Loucy (cell line): ENCODE results near the gene VWA8.
"Not testable (repeated sequence)": the region's sequence is repeated elsewhere in the genome, so short reads cannot be mapped to it uniquely, and the experiment has no call there.

Experiments
- H2AFZ ChIP-seq: fragments of 200-600 bp; sonication (generic); 2 replicates; pipeline ENCODE4 v1.6.0; 2016; ENCODE audit warnings: antibody characterized with exemption, mild to moderate bottlenecking, low read length, moderate library complexity
- H3F3A ChIP-seq: fragments of 200-600 bp; 2 replicates; pipeline ENCODE4 v1.6.0; 2016; ENCODE audit warnings: antibody characterized with exemption, low read depth, mild to moderate bottlenecking
- H3K27me3 ChIP-seq: fragments of 200-600 bp; sonication (generic); 2 replicates; pipeline ENCODE4 v1.6.1; 2014; ENCODE audit warnings: low read length, mild to moderate bottlenecking; ENCODE audit not compliant: insufficient read depth, poor library complexity, severe bottlenecking
- H3K36me3 ChIP-seq: fragments of 200-600 bp; sonication (generic); 2 replicates; pipeline ENCODE4 v1.6.1; 2016; ENCODE audit warnings: low read length; ENCODE audit not compliant: insufficient read depth
- H3K4me1 ChIP-seq: fragments of 200-600 bp; sonication (generic); 2 replicates; pipeline ENCODE4 v1.5.1; 2014; ENCODE audit warnings: low read length, mild to moderate bottlenecking; ENCODE audit not compliant: insufficient read depth, poor library complexity, severe bottlenecking
- H3K4me2 ChIP-seq: fragments of 200-600 bp; sonication (generic); 2 replicates; pipeline ENCODE4 v1.6.0; 2014; ENCODE audit warnings: antibody characterized with exemption, low read length, low read depth, mild to moderate bottlenecking; ENCODE audit not compliant: poor library complexity, severe bottlenecking
- H3K4me3 ChIP-seq: fragments of 200-600 bp; sonication (generic); 2 replicates; pipeline ENCODE4 v1.5.1; 2014; ENCODE audit warnings: low read length, mild to moderate bottlenecking, mixed read lengths; ENCODE audit not compliant: poor library complexity, severe bottlenecking
- H3K79me2 ChIP-seq: fragments of 200-600 bp; sonication (generic); 2 replicates; pipeline ENCODE4 v1.6.1; 2014; ENCODE audit warnings: low read length; ENCODE audit not compliant: insufficient read depth
- H3K9ac ChIP-seq: fragments of 200-600 bp; sonication (generic); 2 replicates; pipeline ENCODE4 v1.6.0; 2014; ENCODE audit warnings: mild to moderate bottlenecking, low read depth, low read length, moderate library complexity; ENCODE audit not compliant: poor library complexity, severe bottlenecking
- H3K9me2 ChIP-seq: fragments of 200-600 bp; sonication (generic); replicated peaks from 2 replicates; pipeline ENCODE4 v1.6.1; 2016; ENCODE audit warnings: low read depth, low read length, mixed read lengths
- H3K9me3 ChIP-seq: fragments of 200-600 bp; sonication (generic); 2 replicates; pipeline ENCODE4 v1.6.1; 2014; ENCODE audit warnings: mild to moderate bottlenecking, antibody characterized with exemption, low read length, low read depth; ENCODE audit not compliant: insufficient read depth
- H4K20me1 ChIP-seq: fragments of 200-600 bp; sonication (generic); 2 replicates; pipeline ENCODE4 v1.6.0; 2014; ENCODE audit warnings: antibody characterized with exemption, low read length, mild to moderate bottlenecking; ENCODE audit not compliant: insufficient read depth, poor library complexity, severe bottlenecking
- CTCF ChIP-seq: fragments of 200-600 bp; sonication (generic); conservative IDR thresholded peaks from 2 replicates; pipeline ENCODE4 v1.5.1; 2014; ENCODE audit warnings: mild to moderate bottlenecking, antibody characterized with exemption, low read length
- EZH2phosphoT487 ChIP-seq: fragments of 200-600 bp; IDR thresholded peaks from 2 replicates; pipeline ENCODE4 v1.6.1; 2018; ENCODE audit warnings: antibody characterized with exemption, mild to moderate bottlenecking, moderate library complexity, borderline replicate concordance

Gene VWA8

DNA sequence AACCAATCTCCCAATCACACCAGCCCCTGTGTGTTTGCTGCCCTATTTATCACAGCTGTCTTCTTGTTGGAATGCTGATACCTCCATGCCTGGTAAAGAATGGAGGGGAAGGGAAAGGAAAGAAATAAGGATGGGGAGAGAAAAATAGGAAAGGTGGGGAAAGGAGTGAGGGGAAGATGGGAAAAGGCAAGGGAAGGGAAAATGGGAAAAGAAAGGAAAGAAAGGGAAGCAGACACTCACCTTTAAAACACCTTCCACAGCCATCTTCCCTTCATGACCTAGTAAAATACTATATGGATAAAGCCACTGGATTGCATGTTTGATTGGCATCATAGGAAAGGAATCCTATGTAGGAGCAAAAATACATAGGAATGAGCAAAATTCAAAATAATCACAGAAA is 77.8 kb downstream of the VWA8 start:
- peaks cover 6% of the 10 kb centered on the region for H3K4me1 ChIP-seq
- H3K9me3 ChIP-seq: no peaks in the 10 kb centered on the region
- H3K27me3 ChIP-seq: no peaks in the 10 kb centered on the region
- no peak overlapping the region for H3K4me3 ChIP-seq
- H4K20me1 ChIP-seq: no peaks in the 10 kb centered on the region
- TF ChIP-seq CTCF: no peak
- no peak for TF ChIP-seq EZH2phosphoT487
- H2AFZ ChIP-seq: no peak overlapping the region
- H3K9me2 ChIP-seq: no peaks in the 10 kb centered on the region
- H3K9ac ChIP-seq: no peak overlapping the region
- no peak overlapping the region for H3K4me2 ChIP-seq
- no peaks in the 10 kb centered on the region for H3K79me2 ChIP-seq
- peaks cover 36% of the 10 kb centered on the region; the same call in 1 of the 2 replicates for H3K36me3 ChIP-seq
- H3F3A ChIP-seq: no peaks in the 10 kb centered on the region

DNA sequence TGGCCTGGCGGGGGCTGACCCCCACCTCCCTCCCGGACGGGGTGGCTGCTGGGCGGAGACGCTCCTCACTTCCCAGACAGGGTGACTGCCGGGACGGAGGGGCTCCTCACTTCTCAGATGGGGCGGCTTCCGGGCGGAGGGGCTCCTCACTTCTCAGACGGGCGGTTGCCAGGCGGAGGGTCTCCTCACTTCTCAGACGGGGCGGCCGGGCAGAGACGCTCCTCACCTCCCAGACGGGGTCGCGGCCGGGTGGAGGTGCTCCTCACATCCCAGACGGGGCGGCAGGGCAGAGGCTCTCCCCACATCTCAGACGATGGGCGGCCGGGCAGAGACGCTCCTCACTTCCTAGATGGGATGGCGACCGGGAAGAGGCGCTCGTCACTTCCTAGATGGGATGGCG is 79.0 kb downstream of the VWA8 start:
- not testable (repeated sequence) for H3K9me2 ChIP-seq, H3K9ac ChIP-seq, H3K4me2 ChIP-seq, H3K4me3 ChIP-seq, H4K20me1 ChIP-seq, H3F3A ChIP-seq, H3K9me3 ChIP-seq, H2AFZ ChIP-seq, H3K79me2 ChIP-seq, H3K27me3 ChIP-seq, H3K4me1 ChIP-seq
- peaks cover 36% of the 10 kb centered on the region; the same call in 1 of the 2 replicates for H3K36me3 ChIP-seq

DNA sequence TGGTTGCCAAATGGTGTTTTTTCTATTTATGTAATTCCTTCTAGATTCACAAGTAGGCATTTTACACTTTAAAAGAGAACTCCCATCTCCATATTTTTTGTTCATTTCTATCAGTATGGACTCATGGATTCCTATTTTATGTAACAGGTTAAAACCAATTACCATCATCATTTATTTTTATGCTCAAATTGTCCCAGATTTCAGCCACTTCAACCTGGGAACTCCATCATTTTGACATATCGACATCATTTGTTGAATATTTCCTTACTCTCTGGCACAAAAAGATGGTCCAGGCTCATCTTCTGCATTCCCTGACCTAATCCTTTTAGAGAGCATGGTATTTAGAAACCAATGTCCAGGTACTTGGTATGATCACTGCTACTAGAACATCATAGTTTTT is 79.9 kb downstream of the VWA8 start:
- H3K4me2 ChIP-seq: no peak overlapping the region
- no peaks in the 10 kb centered on the region for H3K9me3 ChIP-seq
- H2AFZ ChIP-seq: no peak overlapping the region
- TF ChIP-seq CTCF: no peak
- TF ChIP-seq EZH2phosphoT487: no peak
- no peak overlapping the region for H3K9ac ChIP-seq
- no peak overlapping the region for H3K4me3 ChIP-seq
- peaks cover 33% of the 10 kb centered on the region; the same call in 1 of the 2 replicates for H3K36me3 ChIP-seq
- H4K20me1 ChIP-seq: no peaks in the 10 kb centered on the region
- peaks cover 6% of the 10 kb centered on the region for H3K4me1 ChIP-seq
- no peaks in the 10 kb centered on the region for H3K79me2 ChIP-seq
- H3K27me3 ChIP-seq: no peaks in the 10 kb centered on the region
- no peaks in the 10 kb centered on the region for H3F3A ChIP-seq
- H3K9me2 ChIP-seq: no peaks in the 10 kb centered on the region

DNA sequence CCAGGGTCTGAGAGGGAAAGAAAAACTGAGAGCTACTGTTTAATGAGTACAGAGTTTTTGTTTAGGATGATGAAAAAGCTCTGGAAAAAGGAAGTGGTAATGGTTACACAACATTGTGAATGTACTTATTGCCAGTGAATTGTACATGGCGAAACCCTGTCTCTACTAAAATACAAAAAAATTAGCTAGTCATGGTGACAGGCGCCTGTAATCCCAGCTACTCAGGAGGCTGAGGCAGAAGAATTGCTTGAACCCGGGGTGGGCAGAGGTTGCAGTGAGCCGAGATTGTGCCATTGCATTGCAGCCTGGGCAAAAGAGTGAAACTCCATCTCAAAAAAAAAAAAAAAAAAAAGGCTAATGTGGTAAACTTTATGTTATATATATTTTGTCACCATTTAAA is 96.3 kb downstream of the VWA8 start:
- Histone ChIP-seq H3K9ac (no peak overlapping the region), H3K36me3 (peaks cover 3% of the 10 kb centered on the region; the same call in 1 of the 2 replicates), H3K4me1 (no peaks in the 10 kb centered on the region)

DNA sequence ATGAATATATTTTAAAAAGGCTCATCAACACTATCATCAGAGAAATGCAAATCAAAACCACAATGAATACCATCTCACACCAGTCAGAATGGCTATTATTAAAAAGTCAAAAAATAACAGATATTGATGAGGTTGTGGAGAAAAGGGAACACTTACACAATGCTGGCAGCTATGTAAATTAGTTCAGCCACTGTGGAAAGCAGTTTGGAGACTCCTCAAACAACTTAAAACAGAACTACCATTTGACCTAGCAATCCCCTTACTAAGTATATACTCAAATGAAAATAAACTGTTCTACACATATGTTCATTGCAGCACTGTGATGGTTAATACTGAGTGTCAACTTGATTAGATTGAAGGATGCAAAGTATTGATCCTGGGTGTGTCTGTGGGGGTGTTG is 98.2 kb downstream of the VWA8 start:
- not testable (repeated sequence) for H3F3A ChIP-seq, H3K4me2 ChIP-seq, H3K36me3 ChIP-seq, H3K79me2 ChIP-seq, H3K9ac ChIP-seq, H2AFZ ChIP-seq, H3K9me2 ChIP-seq, H4K20me1 ChIP-seq, H3K27me3 ChIP-seq, H3K4me1 ChIP-seq, H3K9me3 ChIP-seq, H3K4me3 ChIP-seq

More for the DNA sequence above, 96.3 kb downstream of the VWA8 start:
- H3K9me2 ChIP-seq: no peaks in the 10 kb centered on the region
- H3K79me2 ChIP-seq: no peaks in the 10 kb centered on the region
- no peaks in the 10 kb centered on the region for H3K27me3 ChIP-seq
- no peak overlapping the region for H2AFZ ChIP-seq
- H3F3A ChIP-seq: no peaks in the 10 kb centered on the region
- TF ChIP-seq EZH2phosphoT487 (no peak), CTCF (no peak)
- no peak overlapping the region for H3K4me2 ChIP-seq
- no peak overlapping the region for H3K4me3 ChIP-seq
- no peaks in the 10 kb centered on the region for H3K9me3 ChIP-seq
- no peaks in the 10 kb centered on the region for H4K20me1 ChIP-seq
